ENCODE measurements around the gene ULBP2.

- TF ChIP-seq, protein P1, sequence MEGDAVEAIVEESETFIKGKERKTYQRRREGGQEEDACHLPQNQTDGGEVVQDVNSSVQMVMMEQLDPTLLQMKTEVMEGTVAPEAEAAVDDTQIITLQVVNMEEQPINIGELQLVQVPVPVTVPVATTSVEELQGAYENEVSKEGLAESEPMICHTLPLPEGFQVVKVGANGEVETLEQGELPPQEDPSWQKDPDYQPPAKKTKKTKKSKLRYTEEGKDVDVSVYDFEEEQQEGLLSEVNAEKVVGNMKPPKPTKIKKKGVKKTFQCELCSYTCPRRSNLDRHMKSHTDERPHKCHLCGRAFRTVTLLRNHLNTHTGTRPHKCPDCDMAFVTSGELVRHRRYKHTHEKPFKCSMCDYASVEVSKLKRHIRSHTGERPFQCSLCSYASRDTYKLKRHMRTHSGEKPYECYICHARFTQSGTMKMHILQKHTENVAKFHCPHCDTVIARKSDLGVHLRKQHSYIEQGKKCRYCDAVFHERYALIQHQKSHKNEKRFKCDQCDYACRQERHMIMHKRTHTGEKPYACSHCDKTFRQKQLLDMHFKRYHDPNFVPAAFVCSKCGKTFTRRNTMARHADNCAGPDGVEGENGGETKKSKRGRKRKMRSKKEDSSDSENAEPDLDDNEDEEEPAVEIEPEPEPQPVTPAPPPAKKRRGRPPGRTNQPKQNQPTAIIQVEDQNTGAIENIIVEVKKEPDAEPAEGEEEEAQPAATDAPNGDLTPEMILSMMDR (optimal IDR thresholded peaks at IDR 0.05 in 1 of 3, IDR thresholded peaks at IDR 0.05 in 1 of 3, conservative IDR thresholded peaks at IDR 0.05 in 1 of 3; ENCODE audit: extremely low read depth in 1 of 3, insufficient read depth in 2 of 3, low read length in 3 of 3) = no peak
- no peak for TF ChIP-seq EZH2 (IDR thresholded peaks at IDR 0.05; ENCODE audit: low read length)
Observed at GRCh38 chr6:149910721-149911151, 31.1 kb upstream of the ULBP2 start.

Data from keratinocyte (primary cell).